Type B pancreatic cell (in vitro differentiated cells): ENCODE results near the gene PSMD14. TPM values are rescaled to one million over a fixed set of nuclear protein-coding genes. Genes with fewer than 3 reads are reported as not detected.
A peak's percentile ranks its signal among the peaks of the same experiment; 100 is the strongest.

Experiments
- DNase-seq: peaks from one replicate; pipeline ENCODE4 v3.0.0; 2021; ENCODE audit warnings: mixed read lengths; ENCODE audit not compliant: unreplicated experiment; ENCODE audit errors: extremely low spot score
- H3K27ac Mint-ChIP-seq: 2 replicates; pipeline ENCODE4 v1.8.0; 2021; ENCODE audit warnings: mild to moderate bottlenecking, mixed read lengths
- H3K27me3 Mint-ChIP-seq: 2 replicates; pipeline ENCODE4 v1.8.0; 2021; ENCODE audit warnings: mixed read lengths
- H3K36me3 Mint-ChIP-seq: 2 replicates; pipeline ENCODE4 v1.8.0; 2021; ENCODE audit warnings: mixed read lengths
- H3K4me1 Mint-ChIP-seq: one replicate; pipeline ENCODE4 v1.8.0; 2021; ENCODE audit warnings: mixed read lengths; ENCODE audit not compliant: unreplicated experiment
- H3K4me3 Mint-ChIP-seq: 2 replicates; pipeline ENCODE4 v1.8.0; 2021; ENCODE audit warnings: mild to moderate bottlenecking, mixed read lengths
- H3K9me3 Mint-ChIP-seq: 2 replicates; pipeline ENCODE4 v1.8.0; 2021; ENCODE audit warnings: mixed read lengths
- total RNA-seq: library from RNA; stranded (reverse); gene quantifications from 2 replicates; pipeline ENCODE4 v1.2.1, GENCODE V29; 2021; ENCODE audit warnings: low replicate concordance
- TF ChIP-seq, protein P1 (sequence below): fragments of 200-600 bp; sonication (generic); conservative IDR thresholded peaks from 2 replicates; pipeline ENCODE4 v1.5.0; 2021; ENCODE audit warnings: antibody characterized with exemption, mild to moderate bottlenecking

Gene PSMD14
- total RNA-seq, 1 donor from 2014 or later = 52.5 TPM

DNA sequence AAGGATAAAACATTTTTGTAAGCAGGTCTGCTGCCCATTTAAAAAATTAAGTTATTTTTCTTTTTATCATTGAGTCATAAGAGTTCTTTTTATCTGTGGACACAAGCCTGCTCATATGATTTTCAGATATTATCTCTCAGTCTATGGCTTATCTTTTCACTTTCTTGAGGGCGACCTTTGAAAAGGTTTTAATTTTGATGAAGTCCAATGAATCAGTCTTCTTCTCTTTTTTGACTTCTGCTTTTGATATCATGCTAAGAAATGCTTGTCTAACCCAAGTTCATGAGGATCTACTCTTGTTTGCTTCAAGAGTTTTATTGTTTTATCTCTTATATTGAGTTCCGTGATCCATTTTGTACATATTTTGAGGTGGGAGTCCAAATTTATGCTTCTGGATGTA is 36.5 kb downstream of the PSMD14 start:
- Mint-ChIP-seq H3K4me1 (no peaks in the 10 kb centered on the region), H3K9me3 (no peaks in the 10 kb centered on the region), H3K36me3 (peaks cover 14% of the 10 kb centered on the region), H3K27ac (no peak overlapping the region), H3K4me3 (no peak overlapping the region), H3K27me3 (no peaks in the 10 kb centered on the region)
- DNase-seq = no peak
- TF ChIP-seq, protein P1, sequence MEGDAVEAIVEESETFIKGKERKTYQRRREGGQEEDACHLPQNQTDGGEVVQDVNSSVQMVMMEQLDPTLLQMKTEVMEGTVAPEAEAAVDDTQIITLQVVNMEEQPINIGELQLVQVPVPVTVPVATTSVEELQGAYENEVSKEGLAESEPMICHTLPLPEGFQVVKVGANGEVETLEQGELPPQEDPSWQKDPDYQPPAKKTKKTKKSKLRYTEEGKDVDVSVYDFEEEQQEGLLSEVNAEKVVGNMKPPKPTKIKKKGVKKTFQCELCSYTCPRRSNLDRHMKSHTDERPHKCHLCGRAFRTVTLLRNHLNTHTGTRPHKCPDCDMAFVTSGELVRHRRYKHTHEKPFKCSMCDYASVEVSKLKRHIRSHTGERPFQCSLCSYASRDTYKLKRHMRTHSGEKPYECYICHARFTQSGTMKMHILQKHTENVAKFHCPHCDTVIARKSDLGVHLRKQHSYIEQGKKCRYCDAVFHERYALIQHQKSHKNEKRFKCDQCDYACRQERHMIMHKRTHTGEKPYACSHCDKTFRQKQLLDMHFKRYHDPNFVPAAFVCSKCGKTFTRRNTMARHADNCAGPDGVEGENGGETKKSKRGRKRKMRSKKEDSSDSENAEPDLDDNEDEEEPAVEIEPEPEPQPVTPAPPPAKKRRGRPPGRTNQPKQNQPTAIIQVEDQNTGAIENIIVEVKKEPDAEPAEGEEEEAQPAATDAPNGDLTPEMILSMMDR = no peak

DNA sequence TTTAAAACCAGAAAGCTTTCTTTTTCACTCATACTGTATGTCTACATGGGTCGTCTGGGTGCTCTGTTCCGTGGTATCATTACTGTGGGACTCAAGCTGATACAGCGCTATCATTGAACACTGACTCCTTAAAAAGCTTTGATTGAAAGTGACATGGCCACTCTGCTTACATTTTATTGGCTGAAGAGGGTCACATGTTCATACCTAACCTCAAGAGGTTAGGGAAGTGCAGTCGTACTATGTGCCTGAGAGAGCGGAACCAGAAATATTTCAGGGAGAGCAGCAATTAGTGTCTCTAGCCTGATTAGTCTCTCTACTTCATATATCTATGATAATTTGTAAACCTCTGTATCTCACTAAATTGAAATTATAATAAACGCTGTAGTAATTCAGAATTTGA is 43.5 kb downstream of the PSMD14 start:
- Mint-ChIP-seq H3K36me3 (no peaks in the 10 kb centered on the region), H3K4me3 (no peak overlapping the region), H3K27me3 (no peaks in the 10 kb centered on the region), H3K27ac (no peak overlapping the region), H3K4me1 (peaks cover 15% of the 10 kb centered on the region), H3K9me3 (no peaks in the 10 kb centered on the region)
- no peak for DNase-seq
- TF ChIP-seq, protein P1 = no peak

- H3K9me3 Mint-ChIP-seq = no peaks in the 10 kb centered on the region
- TF ChIP-seq, protein P1 = no peak
- H3K4me1 Mint-ChIP-seq = peaks cover 15% of the 10 kb centered on the region
Observed at GRCh38 chr2:161352719-161353118, 44.5 kb downstream of the PSMD14 start.

DNA sequence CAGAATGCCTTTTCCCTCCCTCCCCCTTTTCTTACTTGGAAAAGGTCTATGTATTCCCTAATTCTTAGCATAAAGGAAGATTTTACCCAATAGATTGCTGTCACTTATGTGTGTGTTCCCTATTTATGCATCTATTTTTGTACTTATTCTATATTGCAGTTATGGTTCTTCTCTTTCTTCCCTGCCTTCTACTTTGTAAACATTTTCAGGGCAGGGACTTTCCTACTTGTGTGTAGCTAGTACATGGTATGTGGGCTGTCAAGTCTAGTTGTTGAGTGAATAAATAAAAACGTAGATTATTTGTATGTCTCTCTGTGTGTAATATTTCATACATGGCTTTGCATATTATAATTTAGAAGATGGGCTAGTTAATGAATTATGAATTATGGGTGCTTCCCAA is 45.3 kb downstream of the PSMD14 start:
- no peaks in the 10 kb centered on the region for H3K27me3 Mint-ChIP-seq
- no peak overlapping the region for H3K4me3 Mint-ChIP-seq
- no peaks in the 10 kb centered on the region for H3K9me3 Mint-ChIP-seq
- no peaks in the 10 kb centered on the region for H3K36me3 Mint-ChIP-seq
- DNase-seq = no peak
- peak overlapping the region; percentile 35 for H3K27ac Mint-ChIP-seq
- peaks cover 15% of the 10 kb centered on the region for H3K4me1 Mint-ChIP-seq
- TF ChIP-seq, protein P1 = no peak

More at GRCh38 chr2:161352719-161353118, 44.5 kb downstream of the PSMD14 start:
- Mint-ChIP-seq H3K4me3 (no peak overlapping the region), H3K27ac (no peak overlapping the region), H3K27me3 (no peaks in the 10 kb centered on the region), H3K36me3 (no peaks in the 10 kb centered on the region)
- no peak for DNase-seq

DNA sequence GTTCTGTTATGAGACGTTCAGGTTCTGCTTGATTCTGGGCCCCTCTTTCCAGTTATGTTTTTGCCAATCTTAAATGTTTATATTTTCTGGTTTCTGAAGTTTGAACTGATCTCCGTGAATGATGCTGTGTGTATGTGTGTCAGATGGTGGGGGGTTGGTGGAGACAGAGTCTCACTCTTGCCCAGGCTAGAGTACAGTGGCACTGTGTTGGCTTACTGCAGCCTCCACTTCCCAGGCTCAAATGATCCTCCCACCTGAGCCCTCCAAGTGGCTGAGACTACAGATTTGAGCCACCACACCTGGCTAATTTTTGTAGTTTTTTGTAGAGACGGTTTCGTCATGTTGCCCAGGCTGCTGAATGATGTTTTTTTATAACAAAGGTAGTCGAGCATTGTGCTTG is 45.9 kb downstream of the PSMD14 start:
- Mint-ChIP-seq H3K4me1 (peaks cover 15% of the 10 kb centered on the region), H3K9me3 (no peaks in the 10 kb centered on the region), H3K4me3 (no peak overlapping the region), H3K36me3 (no peaks in the 10 kb centered on the region), H3K27me3 (no peaks in the 10 kb centered on the region), H3K27ac (no peak overlapping the region)
- TF ChIP-seq, protein P1 = no peak
- DNase-seq = no peak

DNA sequence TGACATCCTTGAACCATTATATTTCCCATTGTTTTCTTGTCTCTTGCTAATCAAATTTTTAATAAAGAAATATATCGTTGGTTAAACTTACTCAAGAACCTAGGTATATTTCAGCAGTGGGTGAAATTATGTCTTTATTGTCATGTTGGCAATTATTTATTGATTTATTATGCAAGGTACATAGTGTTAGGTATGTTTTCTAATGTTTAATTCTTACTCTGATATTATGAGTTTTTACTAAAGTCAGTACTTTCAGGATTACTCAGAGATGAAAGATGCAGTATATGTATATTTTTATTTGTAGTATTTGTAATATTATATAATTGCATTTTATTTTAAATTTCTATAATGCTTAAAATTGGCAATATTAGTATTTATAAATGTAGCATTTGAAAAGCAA is 46.9 kb downstream of the PSMD14 start:
- Mint-ChIP-seq H3K27ac (no peak overlapping the region), H3K36me3 (peaks cover 4% of the 10 kb centered on the region), H3K27me3 (no peaks in the 10 kb centered on the region), H3K4me3 (no peak overlapping the region), H3K9me3 (no peaks in the 10 kb centered on the region), H3K4me1 (peaks cover 15% of the 10 kb centered on the region)
- TF ChIP-seq, protein P1 = no peak
- DNase-seq = no peak
